SK-N-SH (cell line): ENCODE data around the gene SMIM13. TPM values are rescaled to one million over a fixed set of nuclear protein-coding genes. Genes with fewer than 3 reads are reported as not detected.

Source experiments
- CTCF ChIA-PET: fragments of 300-600, 350-600 bp; formaldehyde crosslinking; extraction: SDS; loops from one replicate; lab custom pipeline; 2021; lab: Yijun Ruan, JAX
- POLR2A ChIA-PET: fragments of 350-600 bp; sonication (Branson Sonifier 250); formaldehyde crosslinking; extraction: SDS; loops from one replicate; lab custom pipeline; 2020; ENCODE audit warnings: antibody characterized with exemption, inconsistent platforms; lab: Yijun Ruan, JAX
- DNase-seq: peaks from one replicate; pipeline ENCODE4 v3.0.0; 2012
- H2AFZ ChIP-seq: fragments of 200-600 bp; sonication (generic); 2 replicates; pipeline ENCODE4 v1.8.1; 2016; ENCODE audit warnings: antibody characterized with exemption, mild to moderate bottlenecking, low read depth
- H3F3A ChIP-seq: fragments of 200-600 bp; sonication (generic); replicated peaks from 2 replicates; pipeline ENCODE3; 2016; ENCODE audit warnings: antibody characterized with exemption, mild to moderate bottlenecking; ENCODE audit not compliant: insufficient read depth
- H3K27ac ChIP-seq, 2 experiments: fragments of 200-500 bp in 1 of 2; fragments of 200-600 bp in 1 of 2; sonication (Bioruptor generic) in 1 of 2; sonication (generic), shearing (Covaris generic) in 1 of 2; 2 replicates each; pipeline versions ENCODE4 v1.5.1 to v1.6.1; 2014 to 2016; ENCODE audit warnings: low read depth in 2 of 2, inconsistent platforms in 1 of 2, low read length in 1 of 2, mild to moderate bottlenecking in 1 of 2, mixed read lengths in 1 of 2
- H3K27me3 ChIP-seq: fragments of 200-600 bp; sonication (generic), shearing (Covaris generic); 2 replicates; pipeline ENCODE4 v1.6.1; 2016; ENCODE audit warnings: mixed run types; ENCODE audit not compliant: insufficient read depth
- H3K36me3 ChIP-seq, 2 experiments: fragments of 200-500 bp in 1 of 2; fragments of 200-600 bp in 1 of 2; sonication (Bioruptor generic) in 1 of 2; sonication (generic) in 1 of 2; replicated peaks in 1 of 2; 2 replicates each; pipeline versions ENCODE3 to v1.5.1; 2014 to 2016; ENCODE audit warnings: low read length in 1 of 2, mild to moderate bottlenecking in 1 of 2; ENCODE audit not compliant: insufficient read depth in 2 of 2, control insufficient read depth in 1 of 2
- H3K4me1 ChIP-seq, 2 experiments: fragments of 200-500 bp in 1 of 2; fragments of 200-600 bp in 1 of 2; sonication (Bioruptor generic) in 1 of 2; sonication (generic), shearing (Covaris generic) in 1 of 2; 2 replicates each; pipeline versions ENCODE4 v1.5.1 to v1.6.1; 2014 to 2016; ENCODE audit warnings: low read depth in 1 of 2, low read length in 1 of 2, mixed run types in 1 of 2; ENCODE audit not compliant: insufficient read depth in 2 of 2, control insufficient read depth in 1 of 2
- H3K4me2 ChIP-seq: fragments of 200-600 bp; sonication (generic), shearing (Covaris generic); 2 replicates; pipeline ENCODE4 v1.6.1; 2017; ENCODE audit warnings: mixed run types
- H3K4me3 ChIP-seq, 2 experiments: fragments of 200-500 bp in 1 of 2; fragments of 200-600 bp in 1 of 2; sonication (Bioruptor generic) in 1 of 2; sonication (generic), shearing (Covaris generic) in 1 of 2; 2 replicates each; pipeline versions ENCODE4 v1.5.1 to v1.8.1; 2014 to 2016; ENCODE audit warnings: low read depth in 2 of 2, inconsistent platforms in 1 of 2, low read length in 1 of 2, mild to moderate bottlenecking in 1 of 2, mixed read lengths in 1 of 2, moderate library complexity in 1 of 2
- H3K79me2 ChIP-seq: fragments of 200-600 bp; sonication (generic); 2 replicates; pipeline ENCODE4 v1.8.1; 2017; ENCODE audit warnings: mild to moderate bottlenecking; ENCODE audit not compliant: insufficient read depth
- H3K9ac ChIP-seq: fragments of 200-600 bp; sonication (generic); 2 replicates; pipeline ENCODE4 v1.6.1; 2017; ENCODE audit warnings: mixed run types
- H3K9me2 ChIP-seq: fragments of 200-600 bp; sonication (generic); 2 replicates; pipeline ENCODE4 v1.6.1; 2017; ENCODE audit warnings: mixed run types
- H3K9me3 ChIP-seq: fragments of 200-600 bp; sonication (generic); 2 replicates; pipeline ENCODE4 v1.6.1; 2017; ENCODE audit warnings: mixed run types, mild to moderate bottlenecking, moderate library complexity
- H4K20me1 ChIP-seq: fragments of 200-600 bp; sonication (generic); 2 replicates; pipeline ENCODE4 v1.6.1; 2017; ENCODE audit warnings: mild to moderate bottlenecking, mixed run types; ENCODE audit not compliant: insufficient read depth
- CHD2 ChIP-seq: fragments of 150-350 bp; IDR thresholded peaks from 2 replicates; pipeline ENCODE4 v1.6.1; 2018; ENCODE audit warnings: low read length; ENCODE audit not compliant: partially characterized antibody
- NRF1 ChIP-seq: IDR thresholded peaks from 2 replicates; pipeline ENCODE4 v1.6.1; 2012; ENCODE audit warnings: low read depth, mild to moderate bottlenecking, low read length
- RCOR1 ChIP-seq: fragments of 150-350 bp; IDR thresholded peaks from 2 replicates; pipeline ENCODE4 v1.6.1; 2017; ENCODE audit warnings: antibody characterized with exemption, low read length
- REST ChIP-seq: IDR thresholded peaks from 2 replicates; pipeline ENCODE4 v1.6.1; 2012; ENCODE audit warnings: mild to moderate bottlenecking, low read depth, low read length, moderate library complexity
- SIN3A ChIP-seq: IDR thresholded peaks from 2 replicates; pipeline ENCODE4 v1.6.1; 2012; ENCODE audit warnings: low read depth, mild to moderate bottlenecking, low read length, moderate library complexity, borderline replicate concordance
- SMC3 ChIP-seq: IDR thresholded peaks from 2 replicates; pipeline ENCODE4 v1.6.1; 2012; ENCODE audit warnings: low read depth, low read length, improper control_type of control experiment
- WGBS: methylation state at CpG from one replicate; pipeline ENCODE4 v1.1.6; 2017; ENCODE audit warnings: low lambda C conversion rate; 5-methylcytosine and 5-hydroxymethylcytosine counted together
- polyA plus RNA-seq, 3 experiments: library from polyadenylated mRNA; depleted of rRNA; stranded (reverse); fragments of >200 nt; gene quantifications; 2 replicates each; pipeline ENCODE4 v1.2.3, GENCODE V29; 2012
- TF ChIP-seq, protein P1 (sequence below): fragments of 200-600 bp; sonication (generic); IDR thresholded peaks from 2 replicates; pipeline ENCODE4 v1.6.1; 2017; ENCODE audit warnings: antibody characterized with exemption, mild to moderate bottlenecking, moderate library complexity
- TF ChIP-seq, protein P2 (sequence below): IDR thresholded peaks from 2 replicates; pipeline ENCODE4 v1.4.0; 2012; ENCODE audit warnings: low read depth, borderline replicate concordance

SMIM13 gene
- polyA plus RNA-seq, 1 of the 3 experiments (the other 2 are of a cell fraction) = 2.1 TPM

DNA sequence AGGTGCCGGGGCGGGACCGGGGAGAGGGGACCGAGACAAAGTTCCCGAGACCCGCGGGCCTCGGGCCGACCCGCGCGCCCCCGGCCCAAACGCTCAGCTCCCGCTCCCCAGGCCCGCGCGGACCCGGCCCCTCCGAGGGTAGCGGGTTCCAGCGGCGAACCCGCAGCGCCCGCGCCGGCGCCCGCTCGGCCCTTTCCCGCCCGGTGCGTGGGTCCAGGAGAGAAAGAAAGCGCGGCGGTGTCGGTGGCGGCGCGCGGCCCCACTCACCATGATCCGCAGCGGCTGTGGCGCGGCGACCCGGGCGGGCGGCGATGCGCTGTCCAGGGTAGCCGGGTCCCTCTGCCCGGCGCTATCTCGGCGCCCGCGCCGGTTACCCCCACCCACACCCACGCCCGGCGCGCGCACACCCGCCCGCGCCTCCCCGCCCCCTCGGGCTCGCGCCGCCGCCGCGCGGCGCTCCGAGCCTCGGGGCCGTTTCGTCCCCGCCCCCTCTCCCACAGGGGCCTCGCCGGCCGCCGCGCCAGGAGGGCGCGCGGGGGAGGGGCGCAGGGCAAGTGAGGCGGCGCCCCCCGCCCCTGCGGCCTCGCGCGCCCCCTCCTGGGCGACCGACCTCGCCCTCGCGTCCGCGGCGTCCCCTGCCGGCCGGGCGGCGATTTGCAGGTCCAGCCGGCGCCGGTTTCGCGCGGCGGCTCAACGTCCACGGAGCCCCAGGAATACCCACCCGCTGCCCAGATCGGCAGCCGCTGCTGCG, 49.5 kb upstream of the SMIM13 start, which contains the start of gene ELOVL2:
ELOVL2 (minus strand) TSS at position 345 of the 751 bp plus-strand sequence; CDS start at position 270, 75 bp downstream.
- peaks cover 0 to 4% of the 10 kb centered on the region in 2 experiments; a peak in 1 of 4 replicates for H3K4me1 ChIP-seq
- CTCF ChIA-PET = interaction anchor here (0.6 to 3.3 kb wide), 22 partner anchors 9 to 208 kb away, joined by 3 to 17 read pairs (median 4); partner anchors contain the start of gene SYCP2L
- POLR2A ChIA-PET = no interaction called here
- H3K4me2 ChIP-seq = peak within 1 kb of the TSS; percentile 78
- no peaks in the 10 kb centered on the region for H3K9me2 ChIP-seq
- H3K9me3 ChIP-seq = no peaks in the 10 kb centered on the region
- peak; percentile 95 for DNase-seq
- peak; percentile 46 for TF ChIP-seq SMC3
- TF ChIP-seq, protein P1, sequence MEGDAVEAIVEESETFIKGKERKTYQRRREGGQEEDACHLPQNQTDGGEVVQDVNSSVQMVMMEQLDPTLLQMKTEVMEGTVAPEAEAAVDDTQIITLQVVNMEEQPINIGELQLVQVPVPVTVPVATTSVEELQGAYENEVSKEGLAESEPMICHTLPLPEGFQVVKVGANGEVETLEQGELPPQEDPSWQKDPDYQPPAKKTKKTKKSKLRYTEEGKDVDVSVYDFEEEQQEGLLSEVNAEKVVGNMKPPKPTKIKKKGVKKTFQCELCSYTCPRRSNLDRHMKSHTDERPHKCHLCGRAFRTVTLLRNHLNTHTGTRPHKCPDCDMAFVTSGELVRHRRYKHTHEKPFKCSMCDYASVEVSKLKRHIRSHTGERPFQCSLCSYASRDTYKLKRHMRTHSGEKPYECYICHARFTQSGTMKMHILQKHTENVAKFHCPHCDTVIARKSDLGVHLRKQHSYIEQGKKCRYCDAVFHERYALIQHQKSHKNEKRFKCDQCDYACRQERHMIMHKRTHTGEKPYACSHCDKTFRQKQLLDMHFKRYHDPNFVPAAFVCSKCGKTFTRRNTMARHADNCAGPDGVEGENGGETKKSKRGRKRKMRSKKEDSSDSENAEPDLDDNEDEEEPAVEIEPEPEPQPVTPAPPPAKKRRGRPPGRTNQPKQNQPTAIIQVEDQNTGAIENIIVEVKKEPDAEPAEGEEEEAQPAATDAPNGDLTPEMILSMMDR = peak; percentile 58
- TF ChIP-seq REST = peak; percentile 94
- peak; percentile 50; the same call in 1 of the 2 replicates for TF ChIP-seq RCOR1
- peak; percentile 6 for TF ChIP-seq CHD2
- TF ChIP-seq SIN3A = no peak
- peak; percentile 10; the same call in 1 of the 2 replicates for TF ChIP-seq NRF1
- TF ChIP-seq, protein P2, sequence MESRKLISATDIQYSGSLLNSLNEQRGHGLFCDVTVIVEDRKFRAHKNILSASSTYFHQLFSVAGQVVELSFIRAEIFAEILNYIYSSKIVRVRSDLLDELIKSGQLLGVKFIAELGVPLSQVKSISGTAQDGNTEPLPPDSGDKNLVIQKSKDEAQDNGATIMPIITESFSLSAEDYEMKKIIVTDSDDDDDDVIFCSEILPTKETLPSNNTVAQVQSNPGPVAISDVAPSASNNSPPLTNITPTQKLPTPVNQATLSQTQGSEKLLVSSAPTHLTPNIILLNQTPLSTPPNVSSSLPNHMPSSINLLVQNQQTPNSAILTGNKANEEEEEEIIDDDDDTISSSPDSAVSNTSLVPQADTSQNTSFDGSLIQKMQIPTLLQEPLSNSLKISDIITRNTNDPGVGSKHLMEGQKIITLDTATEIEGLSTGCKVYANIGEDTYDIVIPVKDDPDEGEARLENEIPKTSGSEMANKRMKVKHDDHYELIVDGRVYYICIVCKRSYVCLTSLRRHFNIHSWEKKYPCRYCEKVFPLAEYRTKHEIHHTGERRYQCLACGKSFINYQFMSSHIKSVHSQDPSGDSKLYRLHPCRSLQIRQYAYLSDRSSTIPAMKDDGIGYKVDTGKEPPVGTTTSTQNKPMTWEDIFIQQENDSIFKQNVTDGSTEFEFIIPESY = no peak
- TF ChIP-seq, all 33 proteins: peak for 6
- Histone ChIP-seq H3K79me2 (no peaks in the 10 kb centered on the region), H3K36me3 (no peaks in the 10 kb centered on the region), H3F3A (peaks cover 16% of the 10 kb centered on the region), H3K27me3 (peaks cover 3% of the 10 kb centered on the region; the same call in 1 of the 2 replicates), H3K27ac (no peak within 1 kb of the TSS), H2AFZ (peak within 1 kb of the TSS; percentile 79; the same call in 1 of the 2 replicates), H3K9ac (peak within 1 kb of the TSS; percentile 12; the same call in 1 of the 2 replicates), H4K20me1 (no peaks in the 10 kb centered on the region), H3K4me3 (peak within 1 kb of the TSS; percentile 62 to 66)
- 0% methylated on average over 20 of the region's 124 CpGs for WGBS
